Ovary (tissue), 3 donors: ENCODE results near the gene GUCY1A2.
"Not testable (repeated sequence)": the region's sequence is repeated elsewhere in the genome, so short reads cannot be mapped to it uniquely, and the experiment has no call there.

Source experiments
- EP300 ChIP-seq: sonication (generic); formaldehyde crosslinking; IDR thresholded peaks from one replicate; pipeline ENCODE4 v1.6.1; 2017; ENCODE audit warnings: antibody characterized with exemption
- POLR2A ChIP-seq: fragments of 450-650 bp; IDR thresholded peaks from one replicate; pipeline ENCODE4 v1.6.1; 2017; ENCODE audit warnings: antibody characterized with exemption, mild to moderate bottlenecking, moderate library complexity
- TF ChIP-seq, protein P1 (sequence below), 3 donors: fragments of 450-650 bp in 2 of 3; fragments of 200-600 bp in 1 of 3; IDR thresholded peaks; one replicate each; pipeline versions ENCODE4 v1.5.1 to v1.8.0; 2016 to 2022; ENCODE audit warnings: antibody characterized with exemption in 3 of 3, mild to moderate bottlenecking in 1 of 3
- donor health status: DM: no; HTN: no; CAD: no.

DNA sequence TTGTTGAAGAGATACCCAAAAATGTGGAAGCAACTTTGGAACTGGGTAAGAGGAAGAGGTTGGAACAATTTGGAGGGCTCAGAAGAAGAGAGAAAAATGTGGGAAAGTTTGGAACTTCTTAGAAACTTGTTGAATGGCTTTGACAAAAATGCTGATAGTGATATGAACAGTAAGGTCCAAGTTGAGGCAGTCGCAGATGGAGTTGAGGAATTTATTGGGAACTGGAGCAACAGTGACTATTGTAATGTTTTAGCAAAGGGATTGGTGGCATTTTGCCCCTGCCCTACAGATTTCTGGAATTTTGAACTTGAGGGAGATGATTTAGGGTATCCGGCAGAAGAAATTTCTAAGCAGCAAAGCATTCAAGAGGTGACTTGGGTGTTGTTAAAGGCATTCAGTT, 32.6 kb upstream of the GUCY1A2 start:
- TF ChIP-seq, protein P1, sequence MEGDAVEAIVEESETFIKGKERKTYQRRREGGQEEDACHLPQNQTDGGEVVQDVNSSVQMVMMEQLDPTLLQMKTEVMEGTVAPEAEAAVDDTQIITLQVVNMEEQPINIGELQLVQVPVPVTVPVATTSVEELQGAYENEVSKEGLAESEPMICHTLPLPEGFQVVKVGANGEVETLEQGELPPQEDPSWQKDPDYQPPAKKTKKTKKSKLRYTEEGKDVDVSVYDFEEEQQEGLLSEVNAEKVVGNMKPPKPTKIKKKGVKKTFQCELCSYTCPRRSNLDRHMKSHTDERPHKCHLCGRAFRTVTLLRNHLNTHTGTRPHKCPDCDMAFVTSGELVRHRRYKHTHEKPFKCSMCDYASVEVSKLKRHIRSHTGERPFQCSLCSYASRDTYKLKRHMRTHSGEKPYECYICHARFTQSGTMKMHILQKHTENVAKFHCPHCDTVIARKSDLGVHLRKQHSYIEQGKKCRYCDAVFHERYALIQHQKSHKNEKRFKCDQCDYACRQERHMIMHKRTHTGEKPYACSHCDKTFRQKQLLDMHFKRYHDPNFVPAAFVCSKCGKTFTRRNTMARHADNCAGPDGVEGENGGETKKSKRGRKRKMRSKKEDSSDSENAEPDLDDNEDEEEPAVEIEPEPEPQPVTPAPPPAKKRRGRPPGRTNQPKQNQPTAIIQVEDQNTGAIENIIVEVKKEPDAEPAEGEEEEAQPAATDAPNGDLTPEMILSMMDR (IDR thresholded peaks at IDR 0.05), result not testable (repeated sequence)
- not testable (repeated sequence) for TF ChIP-seq POLR2A, EP300
